Omental fat pad (tissue), 4 donors: Measurements from ENCODE around the gene MEOX2. TPM values are rescaled to one million over a fixed set of nuclear protein-coding genes. Genes with fewer than 3 reads are reported as not detected.

Source experiments
- ATAC-seq: fragments of 150-250 bp; one replicate; pipeline ENCODE4 v1.9.1; 2016; ENCODE audit warnings: mild to moderate bottlenecking, moderate library complexity; ENCODE audit not compliant: low FRiP score
- DNase-seq: peaks from one replicate; pipeline ENCODE4 v3.0.0-alpha.2; 2019; ENCODE audit warnings: low spot score
- CTCF ChIP-seq, 3 donors: fragments of 450-650 bp; IDR thresholded peaks; one replicate each; pipeline ENCODE4 v1.5.1; 2016 to 2017; ENCODE audit warnings: antibody characterized with exemption in 3 of 3, mild to moderate bottlenecking in 3 of 3, moderate library complexity in 2 of 3
- total RNA-seq, 4 donors: library from RNA; depleted of rRNA; stranded (reverse); fragments of >200 nt; gene quantifications; one replicate each; pipeline ENCODE4 v1.1.0, GENCODE V29; 2016

MEOX2 gene
- total RNA-seq, 4 donors from 2014 or later = 3.2 to 96.9 (median 30.0) TPM

- ATAC-seq (no peak), DNase-seq (no peak)
- TF ChIP-seq CTCF (IDR thresholded peaks at IDR 0.05) = no peak
These were observed 65.8 kb downstream of the MEOX2 start for GRCh38 chr7:15620491-15621185.

GRCh38 chr7:15618275-15618674 lies 68.2 kb downstream of the MEOX2 start:
- no peak for TF ChIP-seq CTCF (IDR thresholded peaks at IDR 0.05)
- ATAC-seq = no peak
- no peak for DNase-seq

- ATAC-seq (no peak), DNase-seq (no peak)
- TF ChIP-seq CTCF (IDR thresholded peaks at IDR 0.05) = no peak
These were observed 74.3 kb downstream of the MEOX2 start for GRCh38 chr7:15612205-15612604.

GRCh38 chr7:15610503-15610902 lies 76.0 kb downstream of the MEOX2 start:
- no peak for TF ChIP-seq CTCF (IDR thresholded peaks at IDR 0.05)
- no peak for DNase-seq
- ATAC-seq = no peak

- no peak for TF ChIP-seq CTCF (IDR thresholded peaks at IDR 0.05)
- ATAC-seq (no peak), DNase-seq (no peak)
These were observed 77.2 kb downstream of the MEOX2 start for GRCh38 chr7:15609287-15609686.

- ATAC-seq = no peak
- TF ChIP-seq CTCF (IDR thresholded peaks at IDR 0.05) = no peak
These were observed 78.8 kb downstream of the MEOX2 start for GRCh38 chr7:15607529-15608210.

GRCh38 chr7:15606561-15606960 lies 79.9 kb downstream of the MEOX2 start:
- no peak for TF ChIP-seq CTCF (IDR thresholded peaks at IDR 0.05)
- DNase-seq (no peak), ATAC-seq (no peak)

More at GRCh38 chr7:15607529-15608210, 78.8 kb downstream of the MEOX2 start:
- DNase-seq = no peak
